NCI-H187 (cell line): ENCODE results near the gene CHDH.

Experiments
- DNase-seq, 2 experiments: peaks; one replicate each; lab custom pipeline; 2025; lab: John Stamatoyannopoulos, UW

Gene CHDH

GRCh38 chr3:53850895-53851294 lies 4.7 kb upstream of the CHDH start:
- no peak for DNase-seq

- DNase-seq: no peak
Measured at GRCh38 chr3:53849916-53850315, 3.7 kb upstream of the CHDH start.

- DNase-seq: no peak
Measured at GRCh38 chr3:53846851-53847155, 584 bp upstream of the CHDH start.

- DNase-seq: no peak
Measured at GRCh38 chr3:53845881-53846133, 412 bp downstream of the CHDH start.

GRCh38 chr3:53845103-53845880 lies 927 bp downstream of the CHDH start:
- no peak for DNase-seq

- no peak for DNase-seq
Measured at GRCh38 chr3:53844262-53845102, 1.7 kb downstream of the CHDH start.

GRCh38 chr3:53843195-53844177 lies 2.7 kb downstream of the CHDH start:
- no peak for DNase-seq

GRCh38 chr3:53842436-53843194 lies 3.6 kb downstream of the CHDH start:
- no peak for DNase-seq

GRCh38 chr3:53841296-53841695 lies 4.9 kb downstream of the CHDH start:
- DNase-seq: no peak

- no peak for DNase-seq
Measured at GRCh38 chr3:53837331-53837730, 8.9 kb downstream of the CHDH start.

GRCh38 chr3:53836084-53836872 lies 9.9 kb downstream of the CHDH start:
- DNase-seq: no peak

- DNase-seq: no peak
Measured at GRCh38 chr3:53835257-53835656, 11.0 kb downstream of the CHDH start.

GRCh38 chr3:53834429-53835095 lies 11.7 kb downstream of the CHDH start:
- DNase-seq: no peak

- no peak for DNase-seq
Measured at GRCh38 chr3:53833700-53834099, 12.5 kb downstream of the CHDH start.

- DNase-seq: no peak
Measured at GRCh38 chr3:53833053-53833645, 13.1 kb downstream of the CHDH start.

- DNase-seq: no peak
Measured at GRCh38 chr3:53830944-53831343, 15.3 kb downstream of the CHDH start.

GRCh38 chr3:53829605-53830004 lies 16.6 kb downstream of the CHDH start:
- no peak for DNase-seq

GRCh38 chr3:53828581-53828980 lies 17.6 kb downstream of the CHDH start:
- DNase-seq: no peak

GRCh38 chr3:53826048-53826447 lies 20.2 kb downstream of the CHDH start:
- no peak for DNase-seq

- no peak for DNase-seq
Measured at GRCh38 chr3:53824795-53825194, 21.4 kb downstream of the CHDH start.
